Immature natural killer cell (primary cell): ENCODE measurements around the gene ENAM. TPM values are rescaled to one million over a fixed set of nuclear protein-coding genes. Genes with fewer than 3 reads are reported as not detected.
"Not testable (repeated sequence)": the region's sequence is repeated elsewhere in the genome, so short reads cannot be mapped to it uniquely, and the experiment has no call there.

Source experiments
- DNase-seq, 3 donors: peaks; one replicate each; pipeline ENCODE4 v3.0.0; 2022; ENCODE audit warnings: mixed read lengths in 1 of 3
- H3K27ac Mint-ChIP-seq, 6 donors: one replicate each; pipeline ENCODE4 v1.8.0; 2020; ENCODE audit warnings: mixed read lengths in 6 of 6, mild to moderate bottlenecking in 5 of 6, inconsistent platforms in 4 of 6, moderate library complexity in 3 of 6
- H3K27me3 Mint-ChIP-seq, 3 donors: one replicate each; pipeline ENCODE4 v1.8.0; 2020 to 2021; ENCODE audit warnings: low read depth in 3 of 3, mild to moderate bottlenecking in 3 of 3, mixed read lengths in 3 of 3, moderate library complexity in 3 of 3, inconsistent platforms in 1 of 3
- H3K36me3 Mint-ChIP-seq, 3 donors: one replicate each; pipeline ENCODE4 v1.8.0; 2020; ENCODE audit warnings: mixed read lengths in 3 of 3, inconsistent platforms in 2 of 3, mild to moderate bottlenecking in 2 of 3
- H3K4me1 Mint-ChIP-seq, 2 donors: one replicate each; pipeline ENCODE4 v1.8.0; 2020; ENCODE audit warnings: inconsistent platforms in 2 of 2, mild to moderate bottlenecking in 2 of 2, mixed read lengths in 2 of 2, moderate library complexity in 1 of 2
- H3K4me3 Mint-ChIP-seq, 5 donors: one replicate each; pipeline ENCODE4 v1.8.0; 2020; ENCODE audit warnings: mild to moderate bottlenecking in 5 of 5, mixed read lengths in 5 of 5, inconsistent platforms in 3 of 5, moderate library complexity in 3 of 5
- H3K9me3 Mint-ChIP-seq, 6 donors: one replicate each; pipeline ENCODE4 v1.8.0; 2020; ENCODE audit warnings: mild to moderate bottlenecking in 6 of 6, mixed read lengths in 6 of 6, inconsistent platforms in 4 of 6, moderate library complexity in 3 of 6
- polyA plus RNA-seq, 3 donors: library from polyadenylated mRNA; unstranded; fragments of 300-500 nt; fragmentation: Illumina TruSeq; gene quantifications; one replicate each; pipeline ENCODE4 v1.2.3, GENCODE V29; 2021

The ENAM gene
- polyA plus RNA-seq, 3 donors from 2014 or later = not detected

- peaks cover 0 to 3% (median 0%) of the 10 kb centered on the region in 3 donors for H3K36me3 Mint-ChIP-seq
- H3K4me1 Mint-ChIP-seq = no peaks in the 10 kb centered on the region
- H3K27ac Mint-ChIP-seq = peak overlapping the region in 1 of 6 donors; percentile 6
- H3K27me3 Mint-ChIP-seq = peaks cover 2 to 3% (median 3%) of the 10 kb centered on the region in 3 donors
- no peak overlapping the region for H3K4me3 Mint-ChIP-seq
- peaks cover 0 to 1% (median 0%) of the 10 kb centered on the region in 6 donors for H3K9me3 Mint-ChIP-seq
- DNase-seq = no peak
Measured at GRCh38 chr4:70678383-70678999, 49.9 kb downstream of the ENAM start.

- DNase-seq = no peak
- Mint-ChIP-seq H3K4me3 (no peak overlapping the region), H3K36me3 (no peaks in the 10 kb centered on the region), H3K4me1 (no peaks in the 10 kb centered on the region), H3K9me3 (peaks cover 0 to 1% (median 0%) of the 10 kb centered on the region in 6 donors), H3K27ac (no peak overlapping the region), H3K27me3 (peaks cover 3% of the 10 kb centered on the region in 3 donors)
Measured at GRCh38 chr4:70680934-70681333, 52.4 kb downstream of the ENAM start.

GRCh38 chr4:70681704-70682103, 53.2 kb downstream of the ENAM start:
- peaks cover 0 to 1% (median 0%) of the 10 kb centered on the region in 6 donors for H3K9me3 Mint-ChIP-seq
- peaks cover 3% of the 10 kb centered on the region in 3 donors for H3K27me3 Mint-ChIP-seq
- H3K4me3 Mint-ChIP-seq = no peak overlapping the region
- H3K36me3 Mint-ChIP-seq = no peaks in the 10 kb centered on the region
- H3K4me1 Mint-ChIP-seq = no peaks in the 10 kb centered on the region
- no peak overlapping the region for H3K27ac Mint-ChIP-seq
- no peak for DNase-seq

DNA sequence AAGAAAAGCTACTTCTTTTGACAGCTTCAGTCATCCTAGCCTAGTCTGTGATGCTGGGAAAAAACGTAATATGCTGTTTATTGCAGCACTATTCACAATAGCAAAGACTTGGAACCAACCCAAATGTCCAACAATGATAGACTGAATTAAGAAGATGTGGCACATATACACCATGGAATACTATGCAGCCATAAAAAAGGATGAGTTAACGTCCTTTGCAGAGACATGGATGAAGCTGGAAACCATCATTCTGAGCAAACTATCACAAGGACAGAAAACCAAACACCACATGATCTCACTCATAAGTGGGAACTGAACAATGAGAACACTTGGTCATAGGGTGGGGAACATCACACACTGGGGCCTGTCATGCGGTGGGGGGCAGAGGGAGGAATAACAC, 53.6 kb downstream of the ENAM start:
- not testable (repeated sequence) for H3K4me3 Mint-ChIP-seq, H3K4me1 Mint-ChIP-seq, H3K27ac Mint-ChIP-seq, H3K9me3 Mint-ChIP-seq, DNase-seq, H3K36me3 Mint-ChIP-seq, H3K27me3 Mint-ChIP-seq

GRCh38 chr4:70687392-70687791, 58.8 kb downstream of the ENAM start:
- peak overlapping the region; percentile 89 to 99 (median 96) for H3K4me3 Mint-ChIP-seq
- peaks cover 39 to 42% of the 10 kb centered on the region in 2 donors for H3K4me1 Mint-ChIP-seq
- DNase-seq = peak in 1 of 3 donors; percentile 36
- H3K27me3 Mint-ChIP-seq = peaks cover 4 to 11% (median 9%) of the 10 kb centered on the region in 3 donors
- peak overlapping the region; percentile 91 to 98 (median 97) for H3K27ac Mint-ChIP-seq
- H3K36me3 Mint-ChIP-seq = peaks cover 0 to 3% (median 0%) of the 10 kb centered on the region in 3 donors
- no peaks in the 10 kb centered on the region for H3K9me3 Mint-ChIP-seq

- peak within 1 kb of the TSS; percentile 89 to 99 (median 96) for H3K4me3 Mint-ChIP-seq
- DNase-seq = peak; percentile 90
- H3K27ac Mint-ChIP-seq = peak within 1 kb of the TSS; percentile 91 to 98 (median 97)
- no peaks in the 10 kb centered on the region for H3K9me3 Mint-ChIP-seq
- peaks cover 4 to 11% (median 9%) of the 10 kb centered on the region in 3 donors for H3K27me3 Mint-ChIP-seq
- peaks cover 0 to 3% (median 0%) of the 10 kb centered on the region in 3 donors for H3K36me3 Mint-ChIP-seq
- H3K4me1 Mint-ChIP-seq = peaks cover 39 to 42% of the 10 kb centered on the region in 2 donors
Measured at GRCh38 chr4:70687821-70688794, 59.6 kb downstream of the ENAM start, which contains the start of gene UTP3. Gene UTP3 (plus strand): TSS chr4:70688532. CDS start chr4:70688678, 146 bp downstream.

GRCh38 chr4:70688795-70689231, 60.3 kb downstream of the ENAM start:
- Mint-ChIP-seq H3K4me1 (peaks cover 39 to 42% of the 10 kb centered on the region in 2 donors), H3K36me3 (peaks cover 0 to 3% (median 0%) of the 10 kb centered on the region in 3 donors), H3K27ac (peak overlapping the region; percentile 91 to 98 (median 97)), H3K9me3 (no peaks in the 10 kb centered on the region), H3K27me3 (peaks cover 2 to 11% (median 9%) of the 10 kb centered on the region in 3 donors), H3K4me3 (peak overlapping the region; percentile 89 to 99 (median 96))
- peak in 1 of 3 donors; percentile 7 for DNase-seq

- Mint-ChIP-seq H3K9me3 (no peaks in the 10 kb centered on the region), H3K36me3 (peaks cover 0 to 3% (median 0%) of the 10 kb centered on the region in 3 donors), H3K4me3 (no peak overlapping the region), H3K27me3 (peaks cover 2 to 13% (median 8%) of the 10 kb centered on the region in 3 donors), H3K27ac (peak overlapping the region in 2 of 6 donors; percentile 45 to 59), H3K4me1 (peaks cover 39 to 42% of the 10 kb centered on the region in 2 donors)
- DNase-seq = no peak
Measured at GRCh38 chr4:70691661-70692060, 63.1 kb downstream of the ENAM start.

- H3K4me3 Mint-ChIP-seq, H3K36me3 Mint-ChIP-seq, H3K27ac Mint-ChIP-seq, H3K9me3 Mint-ChIP-seq, DNase-seq, H3K27me3 Mint-ChIP-seq: not testable (repeated sequence)
- H3K4me1 Mint-ChIP-seq = peaks cover 17 to 18% of the 10 kb centered on the region in 2 donors
Measured at GRCh38 chr4:70694633-70695032, 66.1 kb downstream of the ENAM start.

Other genes with a start within 250 kb of the ENAM start
- gene SMR3B, start 245.6 kb upstream of the ENAM start, polyA plus RNA-seq = not detected
- not detected for gene OPRPN, start 230.8 kb upstream of the ENAM start, polyA plus RNA-seq
- gene MUC7, start 156.5 kb upstream of the ENAM start, polyA plus RNA-seq = not detected
- gene AMTN, start 110.2 kb upstream of the ENAM start, polyA plus RNA-seq = not detected
- not detected for gene AMBN, start 36.5 kb upstream of the ENAM start, polyA plus RNA-seq
- 1 to 10 TPM in 2 of 3 donors, under 1 TPM in 1; 0.76 to 3.3 (median 2.6) TPM for gene JCHAIN, start 37.8 kb downstream of the ENAM start, polyA plus RNA-seq
- 10 to 100 TPM in 1 of 3 donors, 1 to 10 TPM in 2; 6.2 to 17.6 (median 6.4) TPM for gene UTP3, start 59.8 kb downstream of the ENAM start, polyA plus RNA-seq
- 10 to 100 TPM in 1 of 3 donors, 1 to 10 TPM in 2; 5.1 to 14.5 (median 8.6) TPM for gene RUFY3, start 93.2 kb downstream of the ENAM start, polyA plus RNA-seq
- 10 to 100 TPM; 58.7 to 78.9 (median 61.2) TPM for gene GRSF1, start 211.1 kb downstream of the ENAM start, polyA plus RNA-seq